Calu3 (cell line): ENCODE measurements around the gene UBE2J2. TPM values are rescaled to one million over a fixed set of nuclear protein-coding genes. Genes with fewer than 3 reads are reported as not detected.

ENCODE experiments used
- BruUV-seq: library from RNA; stranded (reverse); fragments of 400-500 nt; replicated peaks from 2 replicates; lab custom pipeline; 2021; lab: Mats Ljungman, UMichigan
- CTCF ChIA-PET: fragments of 300-600 bp; sonication (Branson Sonifier 250); formaldehyde crosslinking; loops from one replicate; lab custom pipeline; 2022; ENCODE audit warnings: antibody characterized with exemption; lab: Charles Lee
- DNase-seq: peaks from one replicate; pipeline ENCODE4 v3.0.0; 2022
- H3K27ac Mint-ChIP-seq: one replicate; pipeline ENCODE4 v1.8.0; 2022; ENCODE audit warnings: mixed read lengths; ENCODE audit not compliant: unreplicated experiment
- H3K27me3 Mint-ChIP-seq: one replicate; pipeline ENCODE4 v1.8.0; 2022; ENCODE audit warnings: mixed read lengths; ENCODE audit not compliant: unreplicated experiment
- H3K36me3 Mint-ChIP-seq: one replicate; pipeline ENCODE4 v1.8.0; 2022; ENCODE audit warnings: mild to moderate bottlenecking, moderate library complexity, mixed read lengths; ENCODE audit not compliant: insufficient read depth, unreplicated experiment
- H3K4me1 Mint-ChIP-seq: one replicate; pipeline ENCODE4 v1.8.0; 2022; ENCODE audit warnings: mild to moderate bottlenecking, low read depth, mixed read lengths; ENCODE audit not compliant: unreplicated experiment
- H3K4me3 Mint-ChIP-seq: one replicate; pipeline ENCODE4 v1.8.0; 2022; ENCODE audit warnings: mild to moderate bottlenecking, low read depth, moderate library complexity, mixed read lengths; ENCODE audit not compliant: unreplicated experiment
- H3K9me3 Mint-ChIP-seq: one replicate; pipeline ENCODE4 v1.8.0; 2022; ENCODE audit warnings: low read depth, mixed read lengths; ENCODE audit not compliant: unreplicated experiment
- CTCF ChIP-seq: fragments of 200-600 bp; IDR thresholded peaks from one replicate; pipeline ENCODE4 v1.8.0; 2022; ENCODE audit warnings: antibody characterized with exemption; ENCODE audit not compliant: unreplicated experiment
- intact Hi-C: fragments of 100-400 bp; cut with micrococcal nuclease; formaldehyde crosslinking; loops from one replicate; pipeline ENCODE4 v1.10.0; 2022; ENCODE audit not compliant: unreplicated experiment
- total RNA-seq: library from RNA; stranded (reverse); gene quantifications from 2 replicates; pipeline ENCODE4 v1.2.3, GENCODE V29; 2022

UBE2J2 gene
- total RNA-seq, 1 experiment from 2014 or later: 45.6 TPM

- H3K4me1 Mint-ChIP-seq: no peaks in the 10 kb centered on the region
- peak; percentile 55 for DNase-seq
- no TSS peak for BruUV-seq
- no peak overlapping the region for H3K4me3 Mint-ChIP-seq
- H3K27ac Mint-ChIP-seq: no peak overlapping the region
- H3K36me3 Mint-ChIP-seq: peaks cover 22% of the 10 kb centered on the region
- no peak for TF ChIP-seq CTCF
- H3K9me3 Mint-ChIP-seq: no peaks in the 10 kb centered on the region
- CTCF ChIA-PET: interaction anchor here (1.0 to 2.8 kb wide), 6 partner anchors 9 to 231 kb away, joined by 3 to 17 read pairs (median 4); no protein-coding TSS in a partner anchor
- H3K27me3 Mint-ChIP-seq: no peaks in the 10 kb centered on the region
- intact Hi-C loops: no loop called here
These were observed 17.4 kb upstream of the UBE2J2 start for GRCh38 chr1:1291023-1291528.

- BruUV-seq: no TSS peak
- peak; percentile 85 for DNase-seq
These were observed 16.6 kb upstream of the UBE2J2 start for GRCh38 chr1:1290238-1290731.

GRCh38 chr1:1287288-1288110 is 13.8 kb upstream of the UBE2J2 start:
- CTCF ChIA-PET: no interaction called here
- DNase-seq: no peak
- intact Hi-C loops: no loop called here
- Mint-ChIP-seq H3K4me3 (no peak overlapping the region), H3K27ac (no peak overlapping the region), H3K36me3 (peaks cover 22% of the 10 kb centered on the region), H3K4me1 (peaks cover 1% of the 10 kb centered on the region), H3K9me3 (no peaks in the 10 kb centered on the region), H3K27me3 (no peaks in the 10 kb centered on the region)
- BruUV-seq: no TSS peak
- no peak for TF ChIP-seq CTCF

More at GRCh38 chr1:1290238-1290731, 16.6 kb upstream of the UBE2J2 start:
- Mint-ChIP-seq H3K9me3 (no peaks in the 10 kb centered on the region), H3K36me3 (peaks cover 20% of the 10 kb centered on the region), H3K4me1 (no peaks in the 10 kb centered on the region), H3K27me3 (no peaks in the 10 kb centered on the region), H3K27ac (no peak overlapping the region), H3K4me3 (no peak overlapping the region)
- intact Hi-C loops: no loop called here
- peak; percentile 71 for TF ChIP-seq CTCF
- CTCF ChIA-PET: interaction anchor here (0.7 to 2.8 kb wide), 3 partner anchors 17 to 221 kb away, joined by 5 to 17 read pairs (median 5); partner anchors contain the start of gene UBE2J2

GRCh38 chr1:1286313-1287261 is 12.9 kb upstream of the UBE2J2 start:
- H3K4me1 Mint-ChIP-seq: peaks cover 10% of the 10 kb centered on the region
- H3K27me3 Mint-ChIP-seq: no peaks in the 10 kb centered on the region
- CTCF ChIA-PET: interaction anchor here (0.6 kb wide), 1 partner anchor 1324 kb away, joined by 3 read pairs; no protein-coding TSS in a partner anchor
- H3K27ac Mint-ChIP-seq: no peak overlapping the region
- no peak overlapping the region for H3K4me3 Mint-ChIP-seq
- no peak for TF ChIP-seq CTCF
- H3K36me3 Mint-ChIP-seq: peaks cover 16% of the 10 kb centered on the region
- intact Hi-C loops: no loop called here
- DNase-seq: no peak
- BruUV-seq: no TSS peak
- H3K9me3 Mint-ChIP-seq: no peaks in the 10 kb centered on the region
